Activated CD8-positive, alpha-beta T cell treated with anti-CD3 and anti-CD28 coated beads, Interleukin-2, amount 10 ng/mL, durations not matched to agents 7 days and 5 days (primary cell): ENCODE results near the gene AGAP1. TPM values are rescaled to one million over a fixed set of nuclear protein-coding genes. Genes with fewer than 3 reads are reported as not detected.

ENCODE experiments used
- ATAC-seq: fragments of 150-1000 bp; cut with Tn5 transposase; one replicate; pipeline ENCODE4 v1.10.0; 2021; ENCODE audit warnings: moderate library complexity
- CTCF ChIA-PET: fragments of 350-600 bp; sonication (Branson Sonifier 250); formaldehyde crosslinking; loops from one replicate; lab custom pipeline; 2021; ENCODE audit warnings: antibody characterized with exemption; lab: Charles Lee
- POLR2A ChIA-PET: fragments of 350-600 bp; sonication (Branson Sonifier 250); formaldehyde crosslinking; loops from one replicate; lab custom pipeline; 2021; ENCODE audit warnings: antibody characterized with exemption; lab: Charles Lee
- DNase-seq: peaks from one replicate; pipeline ENCODE4 v3.0.0-alpha.2; 2020
- H3K27ac Mint-ChIP-seq: one replicate; pipeline ENCODE4 v1.8.0; 2021; ENCODE audit warnings: mild to moderate bottlenecking, mixed read lengths
- H3K27me3 Mint-ChIP-seq: one replicate; pipeline ENCODE4 v1.8.0; 2021; ENCODE audit warnings: low read depth, mixed read lengths
- H3K36me3 Mint-ChIP-seq: one replicate; pipeline ENCODE4 v1.8.0; 2021; ENCODE audit warnings: low read depth, mixed read lengths
- H3K4me1 Mint-ChIP-seq: one replicate; pipeline ENCODE4 v1.8.0; 2021; ENCODE audit warnings: low read depth, mixed read lengths
- H3K4me3 Mint-ChIP-seq: one replicate; pipeline ENCODE4 v1.8.0; 2021; ENCODE audit warnings: mild to moderate bottlenecking, mixed read lengths
- H3K9me3 Mint-ChIP-seq: one replicate; pipeline ENCODE4 v1.8.0; 2022; ENCODE audit warnings: mixed read lengths; ENCODE audit not compliant: insufficient read depth
- total RNA-seq, 2 experiments: library from RNA; stranded (reverse); gene quantifications; one replicate each; pipeline ENCODE4 v1.2.3, GENCODE V29; 2021

AGAP1 gene
- total RNA-seq, 2 experiments from 2014 or later = 0.82 to 1.3 TPM

DNA sequence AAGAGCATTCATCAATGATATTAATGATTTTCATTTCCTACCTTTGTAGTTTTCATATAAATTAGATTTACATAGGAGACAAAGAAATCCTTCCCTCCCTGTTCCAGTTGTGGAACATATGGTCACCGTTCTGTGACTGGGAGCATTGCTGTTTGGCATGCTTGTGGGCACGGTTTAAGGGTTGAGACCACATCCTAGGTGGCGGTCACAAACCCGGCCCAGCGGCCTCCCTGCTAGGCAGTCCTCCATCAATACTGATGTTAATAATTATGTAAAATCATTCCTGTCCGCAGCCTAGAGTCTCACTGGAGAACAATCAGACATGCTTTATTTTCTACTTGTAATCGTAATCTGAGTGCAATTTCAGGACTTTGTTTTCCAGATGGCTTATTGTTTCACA, 117.9 kb downstream of the AGAP1 start:
- ChIA-PET POLR2A (no interaction called here), CTCF (no interaction called here)
- ATAC-seq (no peak), DNase-seq (no peak)
- H3K36me3 Mint-ChIP-seq = no peaks in the 10 kb centered on the region
- H3K4me1 Mint-ChIP-seq = no peaks in the 10 kb centered on the region
- H3K27ac Mint-ChIP-seq = no peak overlapping the region
- no peak overlapping the region for H3K4me3 Mint-ChIP-seq
- no peaks in the 10 kb centered on the region for H3K9me3 Mint-ChIP-seq
- no peaks in the 10 kb centered on the region for H3K27me3 Mint-ChIP-seq

DNA sequence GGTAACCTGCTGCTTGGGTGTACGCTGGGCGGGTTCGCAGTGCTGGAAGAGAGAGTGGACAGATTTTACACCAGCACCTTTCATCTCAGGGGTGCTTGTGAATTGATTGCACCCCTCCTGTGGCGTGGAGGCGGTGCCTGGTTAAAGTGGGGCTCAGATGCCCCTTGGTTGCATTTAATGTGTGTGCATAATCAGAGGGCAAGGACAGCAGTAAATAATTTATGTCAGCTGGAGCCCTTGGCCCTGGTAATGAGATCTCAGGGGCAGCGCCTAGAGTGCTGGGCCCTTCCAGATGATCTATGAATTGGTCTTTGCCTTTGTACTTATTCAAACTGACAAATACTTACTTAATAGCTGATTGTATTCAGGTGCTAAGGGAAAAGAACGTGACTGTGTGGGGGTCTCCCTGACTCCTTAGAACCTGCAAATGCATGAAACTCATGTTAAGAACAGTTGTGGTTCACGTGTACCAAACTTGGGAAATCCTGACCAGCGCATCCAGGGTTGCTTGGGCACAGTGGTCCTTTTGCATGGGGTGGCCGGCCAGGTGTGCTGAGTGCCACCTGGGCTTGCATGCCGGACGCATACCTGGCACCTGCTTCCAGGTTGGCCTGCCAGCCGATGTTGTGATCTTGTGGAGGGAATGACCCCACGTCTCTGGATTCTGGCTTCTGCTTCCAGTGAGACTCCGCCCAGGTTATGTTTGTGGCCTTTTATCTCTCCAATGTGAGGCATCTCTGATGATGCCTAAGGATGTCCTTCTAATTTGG, 118.5 kb downstream of the AGAP1 start:
- no peaks in the 10 kb centered on the region for H3K9me3 Mint-ChIP-seq
- ChIA-PET CTCF (no interaction called here), POLR2A (no interaction called here)
- ATAC-seq = no peak
- no peak overlapping the region for H3K4me3 Mint-ChIP-seq
- no peaks in the 10 kb centered on the region for H3K4me1 Mint-ChIP-seq
- no peak overlapping the region for H3K27ac Mint-ChIP-seq
- H3K27me3 Mint-ChIP-seq = no peaks in the 10 kb centered on the region
- no peaks in the 10 kb centered on the region for H3K36me3 Mint-ChIP-seq
- DNase-seq = no peak

GRCh38 chr2:235613649-235614048, 119.8 kb downstream of the AGAP1 start:
- Mint-ChIP-seq H3K36me3 (no peaks in the 10 kb centered on the region), H3K27ac (no peak overlapping the region), H3K4me3 (no peak overlapping the region), H3K9me3 (no peaks in the 10 kb centered on the region), H3K4me1 (no peaks in the 10 kb centered on the region), H3K27me3 (no peaks in the 10 kb centered on the region)
- ChIA-PET POLR2A (no interaction called here), CTCF (no interaction called here)
- DNase-seq (no peak), ATAC-seq (no peak)

- no peak overlapping the region for H3K27ac Mint-ChIP-seq
- ATAC-seq (no peak), DNase-seq (no peak)
- H3K27me3 Mint-ChIP-seq = no peaks in the 10 kb centered on the region
- no peaks in the 10 kb centered on the region for H3K4me1 Mint-ChIP-seq
- no peaks in the 10 kb centered on the region for H3K9me3 Mint-ChIP-seq
- POLR2A ChIA-PET = no interaction called here
- no peaks in the 10 kb centered on the region for H3K36me3 Mint-ChIP-seq
- CTCF ChIA-PET = no interaction called here
- no peak overlapping the region for H3K4me3 Mint-ChIP-seq
These were observed 120.5 kb downstream of the AGAP1 start for GRCh38 chr2:235614176-235614860.

- no peaks in the 10 kb centered on the region for H3K27me3 Mint-ChIP-seq
- POLR2A ChIA-PET = no interaction called here
- no peak overlapping the region for H3K4me3 Mint-ChIP-seq
- CTCF ChIA-PET = no interaction called here
- no peak for DNase-seq
- no peaks in the 10 kb centered on the region for H3K9me3 Mint-ChIP-seq
- no peak overlapping the region for H3K27ac Mint-ChIP-seq
- H3K36me3 Mint-ChIP-seq = no peaks in the 10 kb centered on the region
- no peak for ATAC-seq
- H3K4me1 Mint-ChIP-seq = no peaks in the 10 kb centered on the region
These were observed 121.3 kb downstream of the AGAP1 start for GRCh38 chr2:235614900-235615712.

GRCh38 chr2:235616885-235617284, 123.0 kb downstream of the AGAP1 start:
- POLR2A ChIA-PET = no interaction called here
- CTCF ChIA-PET = no interaction called here
- H3K27me3 Mint-ChIP-seq = no peaks in the 10 kb centered on the region
- no peak overlapping the region for H3K27ac Mint-ChIP-seq
- no peak overlapping the region for H3K4me3 Mint-ChIP-seq
- ATAC-seq = no peak
- no peaks in the 10 kb centered on the region for H3K36me3 Mint-ChIP-seq
- no peaks in the 10 kb centered on the region for H3K4me1 Mint-ChIP-seq
- DNase-seq = no peak
- H3K9me3 Mint-ChIP-seq = no peaks in the 10 kb centered on the region

GRCh38 chr2:235618039-235618438, 124.2 kb downstream of the AGAP1 start:
- ChIA-PET CTCF (no interaction called here), POLR2A (no interaction called here)
- Mint-ChIP-seq H3K27me3 (no peaks in the 10 kb centered on the region), H3K4me3 (no peak overlapping the region), H3K9me3 (no peaks in the 10 kb centered on the region), H3K4me1 (no peaks in the 10 kb centered on the region), H3K27ac (no peak overlapping the region), H3K36me3 (no peaks in the 10 kb centered on the region)
- no peak for DNase-seq
- ATAC-seq = no peak

DNA sequence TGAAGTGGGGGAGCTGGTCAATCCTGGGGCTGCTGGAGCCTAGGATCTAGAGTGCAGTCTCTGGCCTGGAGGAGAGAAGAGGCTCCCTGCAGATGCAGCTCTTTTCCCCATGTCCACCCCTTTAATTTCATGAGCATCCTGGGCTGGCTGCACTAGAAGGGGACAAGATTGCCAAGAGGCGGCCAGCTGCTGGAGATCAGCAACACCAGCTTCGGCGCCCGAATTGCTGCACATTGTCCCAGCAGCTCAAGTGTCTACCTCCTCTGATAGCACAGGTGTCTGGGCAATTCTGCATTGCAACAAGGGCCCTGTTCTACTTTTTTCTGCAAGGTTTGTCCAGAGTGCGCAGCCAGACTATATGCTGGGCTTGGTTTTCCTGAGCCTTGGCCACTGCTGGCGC, 125.7 kb downstream of the AGAP1 start:
- CTCF ChIA-PET = no interaction called here

GRCh38 chr2:235621736-235622135, 127.9 kb downstream of the AGAP1 start:
- H3K9me3 Mint-ChIP-seq = no peaks in the 10 kb centered on the region
- ATAC-seq (no peak), DNase-seq (no peak)
- H3K36me3 Mint-ChIP-seq = no peaks in the 10 kb centered on the region
- H3K27me3 Mint-ChIP-seq = no peaks in the 10 kb centered on the region
- H3K4me3 Mint-ChIP-seq = no peak overlapping the region
- ChIA-PET POLR2A (interaction anchor here (0.7 to 1.2 kb wide), 2 partner anchors 11 to 692 kb away, joined by 3 to 4 read pairs; no protein-coding TSS in a partner anchor), CTCF (no interaction called here)
- H3K27ac Mint-ChIP-seq = no peak overlapping the region
- no peaks in the 10 kb centered on the region for H3K4me1 Mint-ChIP-seq

More for the DNA sequence above, 125.7 kb downstream of the AGAP1 start:
- no peak for DNase-seq
- no peak for ATAC-seq
- H3K9me3 Mint-ChIP-seq = no peaks in the 10 kb centered on the region
- POLR2A ChIA-PET = no interaction called here
- no peak overlapping the region for H3K4me3 Mint-ChIP-seq
- no peaks in the 10 kb centered on the region for H3K27me3 Mint-ChIP-seq
- H3K27ac Mint-ChIP-seq = no peak overlapping the region
- no peaks in the 10 kb centered on the region for H3K36me3 Mint-ChIP-seq
- no peaks in the 10 kb centered on the region for H3K4me1 Mint-ChIP-seq

DNA sequence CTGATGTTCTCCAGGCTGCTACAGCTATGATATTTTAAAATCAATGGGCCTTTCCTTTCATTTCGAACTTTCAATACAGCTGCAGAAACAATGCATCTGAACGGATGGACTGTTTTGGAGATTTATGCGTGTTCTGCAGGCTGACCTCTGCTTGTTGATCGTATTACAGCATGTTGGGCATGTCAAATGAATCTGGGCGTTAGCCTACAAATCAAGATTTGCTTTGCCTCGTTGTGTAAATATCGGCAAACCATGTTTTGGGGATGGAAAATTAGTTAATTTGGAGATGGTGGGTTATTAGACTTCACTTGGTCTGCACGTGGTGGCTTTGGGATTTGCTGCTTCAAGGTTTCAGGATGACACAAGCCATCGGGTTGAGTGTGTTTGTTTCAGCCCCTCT, 129.3 kb downstream of the AGAP1 start:
- no peak for DNase-seq
- Mint-ChIP-seq H3K27ac (no peak overlapping the region), H3K9me3 (no peaks in the 10 kb centered on the region), H3K4me3 (no peak overlapping the region), H3K4me1 (no peaks in the 10 kb centered on the region), H3K36me3 (no peaks in the 10 kb centered on the region), H3K27me3 (no peaks in the 10 kb centered on the region)
- ChIA-PET POLR2A (no interaction called here), CTCF (no interaction called here)
- ATAC-seq = no peak

GRCh38 chr2:235623752-235624151, 129.9 kb downstream of the AGAP1 start:
- Mint-ChIP-seq H3K9me3 (no peaks in the 10 kb centered on the region), H3K27ac (no peak overlapping the region), H3K27me3 (no peaks in the 10 kb centered on the region), H3K36me3 (no peaks in the 10 kb centered on the region), H3K4me1 (no peaks in the 10 kb centered on the region), H3K4me3 (no peak overlapping the region)
- DNase-seq (no peak), ATAC-seq (no peak)
- ChIA-PET POLR2A (no interaction called here), CTCF (no interaction called here)

GRCh38 chr2:235626658-235627057, 132.8 kb downstream of the AGAP1 start:
- H3K27ac Mint-ChIP-seq = no peak overlapping the region
- H3K4me3 Mint-ChIP-seq = no peak overlapping the region
- H3K27me3 Mint-ChIP-seq = no peaks in the 10 kb centered on the region
- ATAC-seq = no peak
- H3K9me3 Mint-ChIP-seq = no peaks in the 10 kb centered on the region
- CTCF ChIA-PET = no interaction called here
- POLR2A ChIA-PET = no interaction called here
- H3K36me3 Mint-ChIP-seq = no peaks in the 10 kb centered on the region
- H3K4me1 Mint-ChIP-seq = no peaks in the 10 kb centered on the region
- no peak for DNase-seq
